ENCODE data around the gene METTL21C. TPM values are rescaled to one million over a fixed set of nuclear protein-coding genes. Genes with fewer than 3 reads are reported as not detected.

The METTL21C gene
- total RNA-seq, 1 donor from 2014 or later, result not detected

DNA sequence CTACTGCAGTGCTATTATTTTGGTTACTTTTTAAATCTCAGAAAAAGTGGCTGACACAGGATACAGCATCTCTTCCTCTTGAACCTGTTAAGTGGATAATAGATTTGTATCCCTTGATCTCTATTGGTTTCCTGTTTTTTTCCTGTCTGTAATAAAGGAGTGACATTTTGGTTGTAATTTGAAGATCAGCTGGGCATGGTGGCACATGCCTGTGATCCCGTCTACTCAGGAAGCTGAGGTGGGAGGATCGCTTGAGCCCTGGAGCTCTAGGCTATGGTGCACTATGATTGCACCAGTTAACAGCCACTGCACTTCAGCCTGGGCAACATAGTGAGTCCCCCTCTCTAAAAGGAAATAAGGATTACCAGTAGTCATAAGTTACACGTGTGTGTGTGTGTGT is 46.8 kb downstream of the METTL21C start:
- Mint-ChIP-seq H3K4me3 (ENCODE audit: low read depth) (no peak overlapping the region), H3K9me3 (ENCODE audit: low read depth) (no peaks in the 10 kb centered on the region), H3K36me3 (ENCODE audit: insufficient read depth) (peaks cover 21% of the 10 kb centered on the region), H3K4me1 (ENCODE audit: low read depth) (no peaks in the 10 kb centered on the region), H3K27me3 (no peaks in the 10 kb centered on the region), H3K27ac (no peak overlapping the region)
- TF ChIP-seq, protein P1, sequence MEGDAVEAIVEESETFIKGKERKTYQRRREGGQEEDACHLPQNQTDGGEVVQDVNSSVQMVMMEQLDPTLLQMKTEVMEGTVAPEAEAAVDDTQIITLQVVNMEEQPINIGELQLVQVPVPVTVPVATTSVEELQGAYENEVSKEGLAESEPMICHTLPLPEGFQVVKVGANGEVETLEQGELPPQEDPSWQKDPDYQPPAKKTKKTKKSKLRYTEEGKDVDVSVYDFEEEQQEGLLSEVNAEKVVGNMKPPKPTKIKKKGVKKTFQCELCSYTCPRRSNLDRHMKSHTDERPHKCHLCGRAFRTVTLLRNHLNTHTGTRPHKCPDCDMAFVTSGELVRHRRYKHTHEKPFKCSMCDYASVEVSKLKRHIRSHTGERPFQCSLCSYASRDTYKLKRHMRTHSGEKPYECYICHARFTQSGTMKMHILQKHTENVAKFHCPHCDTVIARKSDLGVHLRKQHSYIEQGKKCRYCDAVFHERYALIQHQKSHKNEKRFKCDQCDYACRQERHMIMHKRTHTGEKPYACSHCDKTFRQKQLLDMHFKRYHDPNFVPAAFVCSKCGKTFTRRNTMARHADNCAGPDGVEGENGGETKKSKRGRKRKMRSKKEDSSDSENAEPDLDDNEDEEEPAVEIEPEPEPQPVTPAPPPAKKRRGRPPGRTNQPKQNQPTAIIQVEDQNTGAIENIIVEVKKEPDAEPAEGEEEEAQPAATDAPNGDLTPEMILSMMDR (IDR thresholded peaks at IDR 0.05; ENCODE audit: unreplicated experiment), result no peak
- no peak for DNase-seq (ENCODE audit: low spot score, unreplicated experiment)

DNA sequence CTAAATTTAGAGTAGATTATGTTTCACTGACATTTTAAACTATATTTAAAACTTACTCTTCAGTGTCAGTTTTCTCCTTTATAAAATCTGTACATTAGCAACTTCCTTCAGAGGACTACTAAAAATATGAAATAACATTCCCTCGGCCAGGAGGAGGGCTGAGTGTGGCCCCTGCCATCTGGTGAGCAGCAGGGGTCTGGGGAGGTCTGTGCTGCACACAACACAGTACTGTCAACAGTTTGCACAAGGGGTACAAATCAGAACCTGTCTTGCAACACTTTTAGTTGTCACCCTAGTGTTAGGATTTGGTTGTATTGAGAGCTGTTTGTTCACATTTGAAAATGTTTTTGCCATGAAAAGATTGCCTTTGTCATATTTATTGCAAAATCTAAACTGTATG is 49.1 kb downstream of the METTL21C start:
- no peak overlapping the region for H3K4me3 Mint-ChIP-seq (ENCODE audit: low read depth)
- no peaks in the 10 kb centered on the region for H3K27me3 Mint-ChIP-seq
- peaks cover 17% of the 10 kb centered on the region for H3K36me3 Mint-ChIP-seq (ENCODE audit: insufficient read depth)
- DNase-seq (ENCODE audit: low spot score, unreplicated experiment), result no peak
- TF ChIP-seq, protein P1 (IDR thresholded peaks at IDR 0.05; ENCODE audit: unreplicated experiment), result no peak
- H3K9me3 Mint-ChIP-seq (ENCODE audit: low read depth), result no peaks in the 10 kb centered on the region
- no peaks in the 10 kb centered on the region for H3K4me1 Mint-ChIP-seq (ENCODE audit: low read depth)
- H3K27ac Mint-ChIP-seq, result peak overlapping the region; percentile 49

DNA sequence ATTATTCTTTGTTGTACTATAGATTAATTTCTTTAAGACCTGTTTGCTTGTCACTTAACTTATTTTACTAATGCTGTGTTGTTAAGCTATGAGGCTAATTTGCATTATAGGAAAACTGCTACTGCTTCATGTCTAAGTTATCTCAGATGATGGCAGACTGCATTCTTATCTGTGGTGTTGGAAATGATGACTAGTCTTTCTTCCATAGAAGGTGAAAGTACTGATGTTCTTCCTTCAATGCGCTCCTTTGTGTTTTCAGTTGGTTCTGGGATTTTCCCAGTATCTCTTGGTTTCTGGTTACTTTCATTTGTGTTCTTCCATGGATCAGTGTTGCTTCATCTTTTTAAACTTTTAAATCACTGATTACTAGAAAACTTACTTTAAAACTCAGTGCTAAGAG is 51.2 kb downstream of the METTL21C start:
- H3K36me3 Mint-ChIP-seq (ENCODE audit: insufficient read depth), result peaks cover 21% of the 10 kb centered on the region
- H3K4me1 Mint-ChIP-seq (ENCODE audit: low read depth), result no peaks in the 10 kb centered on the region
- no peak for DNase-seq (ENCODE audit: low spot score, unreplicated experiment)
- H3K9me3 Mint-ChIP-seq (ENCODE audit: low read depth), result no peaks in the 10 kb centered on the region
- H3K27ac Mint-ChIP-seq, result peak overlapping the region; percentile 11
- no peak overlapping the region for H3K4me3 Mint-ChIP-seq (ENCODE audit: low read depth)
- TF ChIP-seq, protein P1 (IDR thresholded peaks at IDR 0.05; ENCODE audit: unreplicated experiment), result no peak
- no peaks in the 10 kb centered on the region for H3K27me3 Mint-ChIP-seq

DNA sequence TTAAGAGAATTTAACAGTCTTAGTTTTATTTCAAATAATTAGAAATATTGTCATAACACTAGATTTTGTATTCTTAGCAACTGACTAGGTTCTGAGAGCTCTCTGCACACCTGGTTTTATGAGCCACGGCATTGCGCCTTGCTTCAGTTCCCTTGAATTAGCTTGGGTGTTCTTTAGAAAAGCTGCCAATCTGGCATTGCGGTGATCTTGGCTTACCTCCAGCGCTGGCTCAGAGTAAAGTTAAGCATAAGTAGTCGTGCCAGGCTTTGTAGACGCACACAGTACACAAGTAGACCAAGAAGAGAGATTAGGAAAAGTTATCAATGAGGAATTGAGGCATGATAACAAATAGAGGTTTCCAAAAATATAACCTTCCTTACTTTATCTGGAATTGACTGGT is 52.4 kb downstream of the METTL21C start:
- Mint-ChIP-seq H3K36me3 (ENCODE audit: insufficient read depth) (peaks cover 25% of the 10 kb centered on the region), H3K4me1 (ENCODE audit: low read depth) (no peaks in the 10 kb centered on the region), H3K4me3 (ENCODE audit: low read depth) (no peak overlapping the region), H3K27me3 (no peaks in the 10 kb centered on the region), H3K27ac (no peak overlapping the region), H3K9me3 (ENCODE audit: low read depth) (no peaks in the 10 kb centered on the region)
- TF ChIP-seq, protein P1 (IDR thresholded peaks at IDR 0.05; ENCODE audit: unreplicated experiment), result no peak
- DNase-seq (ENCODE audit: low spot score, unreplicated experiment), result no peak

DNA sequence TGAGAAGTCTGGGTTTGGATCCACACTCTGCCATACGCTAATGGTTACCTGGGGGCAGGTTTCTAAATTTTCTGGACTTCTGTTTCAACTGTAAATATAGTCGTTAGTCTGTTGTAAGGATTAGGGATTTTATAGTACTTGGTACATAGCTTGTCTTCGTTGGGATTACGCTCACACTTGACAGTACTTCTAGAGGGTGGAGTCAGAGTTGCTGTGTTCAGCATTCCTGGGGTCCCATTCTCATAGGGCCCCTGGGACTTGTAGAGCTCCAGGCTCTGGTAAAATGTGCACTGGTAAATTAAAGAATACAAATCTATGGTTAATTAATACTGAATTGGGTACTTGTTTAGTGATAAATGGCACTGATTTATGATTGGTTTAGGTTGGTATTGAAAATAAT is 52.8 kb downstream of the METTL21C start:
- peaks cover 29% of the 10 kb centered on the region for H3K36me3 Mint-ChIP-seq (ENCODE audit: insufficient read depth)
- H3K9me3 Mint-ChIP-seq (ENCODE audit: low read depth), result no peaks in the 10 kb centered on the region
- TF ChIP-seq, protein P1 (IDR thresholded peaks at IDR 0.05; ENCODE audit: unreplicated experiment), result no peak
- no peak overlapping the region for H3K4me3 Mint-ChIP-seq (ENCODE audit: low read depth)
- no peak for DNase-seq (ENCODE audit: low spot score, unreplicated experiment)
- no peaks in the 10 kb centered on the region for H3K27me3 Mint-ChIP-seq
- H3K4me1 Mint-ChIP-seq (ENCODE audit: low read depth), result no peaks in the 10 kb centered on the region
- H3K27ac Mint-ChIP-seq, result no peak overlapping the region
